ENCODE measurements around the gene SYNGR1. TPM values are rescaled to one million over a fixed set of nuclear protein-coding genes. Genes with fewer than 3 reads are reported as not detected.

SYNGR1 gene
- total RNA-seq, 1 donor from 2014 or later, result 11.0 TPM

- no peak overlapping the region for H2AFZ ChIP-seq (replicated peaks)
- no peak overlapping the region for H3K4me3 Mint-ChIP-seq
- H3K27me3 ChIP-seq, result no peaks in the 10 kb centered on the region
- H3K79me2 ChIP-seq (ENCODE audit: low read depth), result no peaks in the 10 kb centered on the region
- H3K4me1 Mint-ChIP-seq, result peaks cover 3% of the 10 kb centered on the region
- no peaks in the 10 kb centered on the region for H3K9me3 Mint-ChIP-seq
- no peak overlapping the region for H3K27ac Mint-ChIP-seq
- H3K27ac ChIP-seq, result no peak overlapping the region
- no peaks in the 10 kb centered on the region for H3K36me3 ChIP-seq
- peaks cover 24% of the 10 kb centered on the region for H3K36me3 Mint-ChIP-seq
- DNase-seq (ENCODE audit: low spot score), result no peak
- TF ChIP-seq EZH2 (IDR thresholded peaks at IDR 0.05) (no peak), EZH2phosphoT487 (IDR thresholded peaks at IDR 0.05) (no peak), CTCF (IDR thresholded peaks at IDR 0.05) (no peak)
- H3K9ac ChIP-seq, result no peak overlapping the region
- H3K4me3 ChIP-seq, result no peak overlapping the region
- H4K20me1 ChIP-seq (ENCODE audit: low read depth), result peaks cover under 1% of the 10 kb centered on the region
- no peak overlapping the region for H3K4me2 ChIP-seq
- H3K4me1 ChIP-seq, result no peaks in the 10 kb centered on the region
- no peaks in the 10 kb centered on the region for H3K9me3 ChIP-seq (ENCODE audit: low read depth)
- H3F3A ChIP-seq (ENCODE audit: low read depth), result no peaks in the 10 kb centered on the region
- peaks cover 2% of the 10 kb centered on the region for H3K27me3 Mint-ChIP-seq (ENCODE audit: insufficient read depth, low read depth)
Observed at GRCh38 chr22:39419911-39420310, 70.1 kb downstream of the SYNGR1 start.

GRCh38 chr22:39421691-39422090 is 71.9 kb downstream of the SYNGR1 start:
- Histone ChIP-seq H3K9me3 (ENCODE audit: low read depth) (no peaks in the 10 kb centered on the region), H3K4me3 (no peak overlapping the region), H3F3A (ENCODE audit: low read depth) (no peaks in the 10 kb centered on the region), H2AFZ (replicated peaks) (no peak overlapping the region), H3K9ac (no peak overlapping the region), H3K79me2 (ENCODE audit: low read depth) (no peaks in the 10 kb centered on the region), H3K27me3 (no peaks in the 10 kb centered on the region), H3K27ac (no peak overlapping the region), H4K20me1 (ENCODE audit: low read depth) (no peaks in the 10 kb centered on the region), H3K4me1 (no peaks in the 10 kb centered on the region), H3K36me3 (no peaks in the 10 kb centered on the region), H3K4me2 (no peak overlapping the region)
- Mint-ChIP-seq H3K4me3 (no peak overlapping the region), H3K9me3 (no peaks in the 10 kb centered on the region), H3K36me3 (peaks cover 24% of the 10 kb centered on the region), H3K27ac (no peak overlapping the region), H3K27me3 (ENCODE audit: insufficient read depth, low read depth) (peaks cover 2% of the 10 kb centered on the region), H3K4me1 (no peaks in the 10 kb centered on the region)
- TF ChIP-seq EZH2 (IDR thresholded peaks at IDR 0.05), result no peak
- TF ChIP-seq EZH2phosphoT487 (IDR thresholded peaks at IDR 0.05), result no peak
- no peak for TF ChIP-seq CTCF (IDR thresholded peaks at IDR 0.05)
- DNase-seq (ENCODE audit: low spot score), result no peak

- no peak overlapping the region for H3K27ac Mint-ChIP-seq
- peaks cover under 1% of the 10 kb centered on the region for H3F3A ChIP-seq (ENCODE audit: low read depth)
- no peak overlapping the region for H3K4me3 ChIP-seq
- H3K36me3 ChIP-seq, result no peaks in the 10 kb centered on the region
- no peaks in the 10 kb centered on the region for H4K20me1 ChIP-seq (ENCODE audit: low read depth)
- no peak overlapping the region for H3K4me2 ChIP-seq
- no peaks in the 10 kb centered on the region for H3K79me2 ChIP-seq (ENCODE audit: low read depth)
- H3K27ac ChIP-seq, result no peak overlapping the region
- no peaks in the 10 kb centered on the region for H3K9me3 Mint-ChIP-seq
- no peak overlapping the region for H3K4me3 Mint-ChIP-seq
- DNase-seq (ENCODE audit: low spot score), result no peak
- no peak for TF ChIP-seq EZH2phosphoT487 (IDR thresholded peaks at IDR 0.05)
- TF ChIP-seq CTCF (IDR thresholded peaks at IDR 0.05), result no peak
- no peak for TF ChIP-seq EZH2 (IDR thresholded peaks at IDR 0.05)
- no peaks in the 10 kb centered on the region for H3K4me1 Mint-ChIP-seq
- no peaks in the 10 kb centered on the region for H3K9me3 ChIP-seq (ENCODE audit: low read depth)
- H3K9ac ChIP-seq, result no peak overlapping the region
- peaks cover 24% of the 10 kb centered on the region for H3K36me3 Mint-ChIP-seq
- H3K4me1 ChIP-seq, result no peaks in the 10 kb centered on the region
- H3K27me3 ChIP-seq, result no peaks in the 10 kb centered on the region
- H3K27me3 Mint-ChIP-seq (ENCODE audit: insufficient read depth, low read depth), result peaks cover 2% of the 10 kb centered on the region
- no peak overlapping the region for H2AFZ ChIP-seq (replicated peaks)
Observed at GRCh38 chr22:39422101-39422500, 72.3 kb downstream of the SYNGR1 start.
